ENCODE data around the gene CDHR5.

The CDHR5 gene

DNA sequence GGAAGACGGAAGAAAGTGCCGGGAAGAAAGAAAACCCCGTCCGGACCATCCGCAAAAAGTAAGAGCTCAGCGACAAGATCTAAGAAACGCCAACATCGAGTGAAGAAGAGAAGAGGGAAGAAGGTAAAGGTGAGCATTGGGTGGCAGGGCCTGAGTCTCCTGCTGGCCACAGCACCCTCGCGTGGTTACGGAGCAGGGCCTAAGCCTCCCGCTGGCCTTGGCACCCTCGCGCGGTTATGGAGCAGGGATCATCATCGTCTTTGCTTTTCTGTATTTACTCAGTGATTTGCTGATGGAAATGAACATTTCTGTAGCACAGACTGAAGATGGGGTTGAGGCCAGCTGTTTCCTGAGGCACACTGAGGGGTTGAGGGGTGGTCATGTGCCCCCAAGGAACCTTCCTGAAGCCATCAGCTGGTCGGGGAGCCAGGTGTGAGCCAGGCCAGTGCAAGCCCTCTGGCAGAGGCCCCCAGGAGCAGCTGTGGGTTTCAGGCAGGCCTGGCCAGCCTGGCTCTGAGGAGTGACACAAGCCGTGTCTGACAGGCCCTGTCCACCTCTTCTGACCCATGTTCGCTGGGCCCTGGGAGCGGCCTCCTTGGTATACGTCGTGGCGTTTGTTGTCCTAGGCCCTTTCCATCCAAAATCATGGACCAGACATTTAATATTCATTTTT, 23.0 kb downstream of the CDHR5 start:
- Mint-ChIP-seq H3K9me3 (no peaks in the 10 kb centered on the region), H3K36me3 (peaks cover 35% of the 10 kb centered on the region), H3K4me3 (no peak overlapping the region), H3K27me3 (no peaks in the 10 kb centered on the region), H3K27ac (peak overlapping the region; percentile 42), H3K4me1 (no peaks in the 10 kb centered on the region)
- CTCF ChIA-PET = no interaction called here
- DNase-seq = no peak

DNA sequence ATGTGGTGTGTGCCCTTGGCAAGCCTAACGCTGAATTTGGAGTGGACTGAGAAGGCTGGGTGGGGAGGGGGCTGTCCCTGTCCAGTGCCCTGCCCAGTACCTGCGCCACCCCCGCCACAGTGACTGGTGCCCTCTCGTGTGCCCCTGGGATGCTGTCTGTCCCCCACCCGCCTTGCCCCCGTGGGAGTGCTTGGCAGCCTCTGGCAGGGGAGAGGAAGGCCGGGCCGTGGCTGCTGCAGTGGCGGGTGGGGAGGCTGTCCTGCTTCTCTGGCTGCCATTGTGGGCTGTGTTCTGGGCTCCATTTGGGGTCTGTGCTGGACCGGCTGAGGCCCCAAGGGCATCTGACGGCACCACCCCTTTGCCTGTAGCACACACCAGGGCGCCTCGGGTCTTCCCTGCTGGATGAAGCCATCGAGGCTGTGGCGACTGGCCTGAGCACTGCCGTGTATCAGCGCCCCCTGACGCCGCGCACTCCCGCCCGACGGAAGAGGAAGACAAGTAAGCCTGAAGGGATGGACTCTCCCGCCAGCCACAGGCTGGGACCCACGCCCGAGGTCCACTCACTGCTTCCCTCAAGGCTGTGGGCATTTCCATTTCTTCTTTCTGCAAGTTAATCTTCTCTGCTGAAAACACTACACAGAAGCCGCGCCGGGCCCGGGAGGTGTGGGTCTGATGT, 26.6 kb downstream of the CDHR5 start:
- no peak overlapping the region for H3K4me3 Mint-ChIP-seq
- peaks cover 41% of the 10 kb centered on the region for H3K36me3 Mint-ChIP-seq
- CTCF ChIA-PET = no interaction called here
- H3K4me1 Mint-ChIP-seq = peaks cover 10% of the 10 kb centered on the region
- no peaks in the 10 kb centered on the region for H3K9me3 Mint-ChIP-seq
- H3K27me3 Mint-ChIP-seq = no peaks in the 10 kb centered on the region
- H3K27ac Mint-ChIP-seq = no peak overlapping the region
- no peak for DNase-seq

DNA sequence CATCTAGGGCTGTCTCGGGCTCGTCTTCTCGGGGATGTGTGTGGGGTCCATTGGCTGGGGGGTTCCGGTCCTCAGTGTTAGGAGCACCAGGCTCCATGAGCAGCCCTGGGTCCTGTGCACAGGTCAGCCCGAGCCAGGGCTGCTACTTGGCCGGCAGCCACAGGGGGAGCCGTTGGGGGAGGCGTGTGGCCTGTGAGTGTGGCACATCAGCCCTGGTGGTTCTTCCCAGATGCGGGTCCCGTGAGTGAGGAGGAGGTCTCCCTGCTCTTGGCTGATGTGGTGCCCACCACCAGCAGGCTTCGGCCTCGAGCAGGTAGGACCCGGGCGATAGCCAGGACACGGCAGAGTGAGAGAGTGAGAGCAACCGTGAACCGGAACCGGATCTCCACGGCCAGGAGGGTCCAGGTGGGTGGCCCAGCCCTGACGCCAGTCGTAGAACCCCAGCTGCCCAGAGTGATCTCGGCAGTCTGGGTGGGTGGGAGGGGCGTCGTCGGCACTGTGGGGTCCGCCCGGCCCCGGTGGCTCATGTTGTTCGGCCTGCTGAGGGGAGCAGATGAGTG, 27.5 kb downstream of the CDHR5 start:
- Mint-ChIP-seq H3K27ac (no peak overlapping the region), H3K4me1 (peaks cover 10% of the 10 kb centered on the region), H3K36me3 (peaks cover 50% of the 10 kb centered on the region), H3K9me3 (no peaks in the 10 kb centered on the region), H3K4me3 (no peak overlapping the region), H3K27me3 (no peaks in the 10 kb centered on the region)
- DNase-seq = no peak
- CTCF ChIA-PET = no interaction called here

DNA sequence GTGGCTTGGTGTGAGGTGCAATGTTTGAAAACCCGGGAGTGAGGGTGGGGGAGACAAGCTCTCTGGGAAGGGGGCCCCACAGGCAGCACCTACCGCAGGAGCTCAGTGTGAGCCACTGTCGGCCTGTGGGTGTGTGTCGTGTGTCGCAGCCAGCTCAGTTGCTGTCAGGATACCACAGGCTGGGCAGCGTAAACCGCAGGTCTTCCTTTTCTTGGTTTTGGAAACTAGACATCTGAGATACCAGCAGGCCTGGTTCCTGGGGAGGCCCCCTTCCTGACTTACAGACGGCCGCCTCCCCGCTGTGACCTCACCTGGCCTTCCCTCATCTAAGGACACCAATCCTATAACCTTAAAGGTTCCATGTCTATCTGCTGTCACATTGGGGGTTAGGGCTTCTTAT, 28.4 kb downstream of the CDHR5 start:
- H3K27me3 Mint-ChIP-seq = no peaks in the 10 kb centered on the region

DNA sequence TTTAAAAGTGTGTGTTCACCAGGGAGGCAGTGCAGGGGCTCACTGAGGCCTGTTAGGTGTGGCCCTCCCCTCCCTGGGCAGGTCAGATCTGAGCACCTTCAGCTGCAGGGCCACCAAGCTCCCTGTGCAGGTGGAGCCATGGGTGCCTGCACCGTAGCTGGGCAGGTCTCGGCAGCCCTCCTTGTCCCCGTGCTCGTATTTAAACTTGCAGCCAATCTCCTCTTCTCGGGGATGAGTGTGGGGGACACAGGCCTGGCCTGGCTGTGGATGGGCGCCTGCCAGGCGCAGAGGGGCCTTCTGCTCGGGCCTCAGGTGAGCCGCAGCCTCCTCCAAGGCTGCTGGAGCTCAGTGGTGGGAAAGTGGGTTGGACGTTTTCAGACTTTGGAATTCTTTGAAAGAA, 29.4 kb downstream of the CDHR5 start:
- CTCF ChIA-PET = interaction anchor here (1.6 kb wide), 1 partner anchor 41 kb away, joined by 5 read pairs; no protein-coding TSS in a partner anchor
- H3K27ac Mint-ChIP-seq = no peak overlapping the region
- peaks cover 11% of the 10 kb centered on the region for H3K4me1 Mint-ChIP-seq
- no peak overlapping the region for H3K4me3 Mint-ChIP-seq
- no peaks in the 10 kb centered on the region for H3K9me3 Mint-ChIP-seq
- no peak for DNase-seq
- no peaks in the 10 kb centered on the region for H3K27me3 Mint-ChIP-seq
- H3K36me3 Mint-ChIP-seq = peaks cover 54% of the 10 kb centered on the region

More for the DNA sequence above, 28.4 kb downstream of the CDHR5 start:
- CTCF ChIA-PET = interaction anchor here (1.6 kb wide), 1 partner anchor 42 kb away, joined by 5 read pairs; no protein-coding TSS in a partner anchor
- no peak for DNase-seq
- Mint-ChIP-seq H3K9me3 (no peaks in the 10 kb centered on the region), H3K4me3 (no peak overlapping the region), H3K36me3 (peaks cover 48% of the 10 kb centered on the region), H3K4me1 (peaks cover 10% of the 10 kb centered on the region), H3K27ac (peak overlapping the region; percentile 64)

- peaks cover 21% of the 10 kb centered on the region for H3K4me1 Mint-ChIP-seq
- no peak for DNase-seq
- no peak overlapping the region for H3K27ac Mint-ChIP-seq
- H3K36me3 Mint-ChIP-seq = peaks cover 66% of the 10 kb centered on the region
- no peak overlapping the region for H3K4me3 Mint-ChIP-seq
- no peaks in the 10 kb centered on the region for H3K9me3 Mint-ChIP-seq
- CTCF ChIA-PET = no interaction called here
- H3K27me3 Mint-ChIP-seq = no peaks in the 10 kb centered on the region
These were observed 31.4 kb downstream of the CDHR5 start for GRCh38 chr11:593347-593746.

DNA sequence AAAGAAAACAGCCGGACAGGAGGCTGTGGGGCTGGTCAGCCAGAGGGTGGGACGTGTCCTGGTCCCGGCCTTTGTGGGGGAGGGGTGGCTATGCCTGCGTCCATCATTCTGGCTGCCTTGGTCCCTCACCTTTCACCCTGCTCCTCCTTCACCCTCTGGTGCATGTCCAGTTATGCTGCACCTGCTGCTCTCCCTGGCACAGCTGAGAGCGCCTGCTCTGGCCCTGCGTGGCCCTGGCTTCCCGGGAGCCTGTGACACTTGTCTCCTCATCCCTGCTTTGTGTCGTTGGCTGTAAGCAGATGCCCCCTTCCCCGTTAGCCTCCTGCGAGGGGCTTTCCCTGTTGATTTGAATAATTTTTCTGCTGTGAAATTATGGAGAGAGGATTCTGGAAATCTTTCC, 31.8 kb downstream of the CDHR5 start:
- peak overlapping the region; percentile 42 for H3K27ac Mint-ChIP-seq
- H3K9me3 Mint-ChIP-seq = no peaks in the 10 kb centered on the region
- peaks cover 25% of the 10 kb centered on the region for H3K4me1 Mint-ChIP-seq
- H3K4me3 Mint-ChIP-seq = no peak overlapping the region
- H3K36me3 Mint-ChIP-seq = peaks cover 70% of the 10 kb centered on the region
- no peak for DNase-seq
- CTCF ChIA-PET = no interaction called here
- no peaks in the 10 kb centered on the region for H3K27me3 Mint-ChIP-seq

- H3K9me3 Mint-ChIP-seq = no peaks in the 10 kb centered on the region
- DNase-seq = no peak
- H3K36me3 Mint-ChIP-seq = peaks cover 74% of the 10 kb centered on the region
- no peaks in the 10 kb centered on the region for H3K27me3 Mint-ChIP-seq
- H3K4me1 Mint-ChIP-seq = peaks cover 29% of the 10 kb centered on the region
- no peak overlapping the region for H3K4me3 Mint-ChIP-seq
- CTCF ChIA-PET = no interaction called here
- H3K27ac Mint-ChIP-seq = no peak overlapping the region
These were observed 32.3 kb downstream of the CDHR5 start for GRCh38 chr11:592501-592900.

DNA sequence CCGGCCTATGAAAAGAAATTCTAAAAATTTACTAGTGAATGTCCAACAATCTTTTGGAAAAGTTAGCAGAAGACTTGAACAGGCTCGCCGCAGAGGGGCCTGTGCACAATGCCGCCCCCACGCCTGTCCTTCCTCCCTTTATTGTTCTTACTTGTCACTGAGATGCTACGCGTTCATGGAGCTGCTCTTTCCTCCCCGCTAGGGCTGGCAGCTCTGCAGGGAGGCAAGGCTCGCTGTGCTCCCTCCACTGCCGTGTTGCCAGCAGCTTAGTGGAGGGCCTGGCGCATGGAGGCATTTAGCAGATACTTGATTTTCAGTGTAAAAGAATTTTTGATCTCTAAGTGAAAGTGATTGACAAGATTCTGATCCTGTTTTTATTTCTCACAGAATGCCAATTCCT, 33.8 kb downstream of the CDHR5 start:
- DNase-seq = no peak
- Mint-ChIP-seq H3K9me3 (no peaks in the 10 kb centered on the region), H3K4me3 (no peak overlapping the region), H3K27me3 (no peaks in the 10 kb centered on the region), H3K36me3 (peaks cover 71% of the 10 kb centered on the region), H3K27ac (peak overlapping the region; percentile 52), H3K4me1 (peaks cover 37% of the 10 kb centered on the region)
- CTCF ChIA-PET = no interaction called here

DNA sequence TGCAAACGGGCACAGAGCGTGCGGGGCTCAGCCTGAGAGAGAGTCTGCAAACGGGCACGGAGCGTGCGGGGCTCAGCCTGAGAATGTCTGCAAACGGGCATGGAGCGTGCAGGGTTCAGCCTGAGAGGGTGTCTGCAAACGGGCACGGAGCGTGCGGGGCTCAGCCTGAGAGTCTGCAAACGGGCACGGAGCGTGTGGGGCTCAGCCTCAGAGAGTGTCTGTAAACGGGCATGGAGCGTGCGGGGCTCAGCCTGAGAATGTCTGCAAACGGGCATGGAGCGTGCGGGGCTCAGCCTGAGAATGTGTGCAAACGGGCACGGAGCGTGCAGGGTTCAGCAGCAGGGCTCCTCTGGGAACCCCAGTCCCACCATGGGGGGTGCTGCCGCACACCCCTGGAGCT, 35.0 kb downstream of the CDHR5 start:
- Mint-ChIP-seq H3K27ac (no peak overlapping the region), H3K4me1 (peaks cover 35% of the 10 kb centered on the region), H3K27me3 (no peaks in the 10 kb centered on the region), H3K4me3 (no peak overlapping the region), H3K9me3 (no peaks in the 10 kb centered on the region), H3K36me3 (peaks cover 64% of the 10 kb centered on the region)
- DNase-seq = no peak
- CTCF ChIA-PET = no interaction called here

DNA sequence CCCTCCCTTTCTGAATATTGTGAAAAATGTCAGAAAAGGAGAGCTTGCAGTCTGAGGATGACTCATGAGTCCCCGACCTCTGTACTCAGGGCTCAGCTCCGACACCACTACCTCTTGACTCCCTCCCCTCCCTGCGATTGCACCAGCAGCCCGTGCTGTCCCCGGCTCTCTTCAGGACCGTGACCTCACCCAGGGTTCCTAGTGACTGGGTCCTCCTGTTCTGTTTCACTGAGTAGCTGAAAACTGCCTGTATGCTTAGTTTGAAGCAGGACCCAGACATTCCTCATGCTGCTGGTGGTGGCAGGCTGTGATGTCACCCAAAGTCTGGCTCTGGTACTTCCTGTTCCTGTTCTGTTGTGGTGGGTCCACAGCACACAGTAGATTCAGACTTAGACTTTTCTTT, 36.8 kb downstream of the CDHR5 start:
- CTCF ChIA-PET = interaction anchor here (0.8 to 1.9 kb wide), 2 partner anchors 10 to 33 kb away, joined by 3 to 5 read pairs; no protein-coding TSS in a partner anchor
- Mint-ChIP-seq H3K27me3 (no peaks in the 10 kb centered on the region), H3K36me3 (peaks cover 62% of the 10 kb centered on the region), H3K4me3 (peak overlapping the region; percentile 60), H3K4me1 (peaks cover 35% of the 10 kb centered on the region), H3K27ac (peak overlapping the region; percentile 99), H3K9me3 (no peaks in the 10 kb centered on the region)
- DNase-seq = peak; percentile 80

DNA sequence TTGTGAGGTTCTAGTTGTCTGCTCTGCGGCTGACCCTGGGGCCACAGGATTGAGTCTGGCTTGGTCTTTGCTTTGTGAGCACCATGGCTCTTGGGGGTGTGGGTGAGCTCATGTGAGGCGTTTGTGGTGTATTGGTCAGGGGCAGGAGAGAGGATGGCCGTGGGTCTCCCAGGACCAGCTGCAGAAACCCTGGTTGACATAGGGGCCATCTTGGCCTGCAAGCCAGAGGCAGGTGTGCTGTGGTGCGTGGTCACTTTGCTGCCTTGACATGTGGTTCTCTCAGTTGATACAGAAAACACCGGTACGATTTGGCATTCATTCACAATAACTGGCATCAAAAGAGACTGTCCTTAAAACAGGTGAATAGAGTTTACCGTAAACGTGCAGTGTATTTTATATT, 37.2 kb downstream of the CDHR5 start:
- DNase-seq = no peak
- no peaks in the 10 kb centered on the region for H3K27me3 Mint-ChIP-seq
- H3K36me3 Mint-ChIP-seq = peaks cover 59% of the 10 kb centered on the region
- no peaks in the 10 kb centered on the region for H3K9me3 Mint-ChIP-seq
- H3K27ac Mint-ChIP-seq = peak overlapping the region; percentile 99
- H3K4me3 Mint-ChIP-seq = peak overlapping the region; percentile 60
- CTCF ChIA-PET = interaction anchor here (0.8 to 1.9 kb wide), 3 partner anchors 9 to 139 kb away, joined by 3 to 5 read pairs (median 4); no protein-coding TSS in a partner anchor
- H3K4me1 Mint-ChIP-seq = peaks cover 35% of the 10 kb centered on the region

GRCh38 chr11:586376-587316, 38.1 kb downstream of the CDHR5 start:
- peaks cover 35% of the 10 kb centered on the region for H3K4me1 Mint-ChIP-seq
- H3K27me3 Mint-ChIP-seq = no peaks in the 10 kb centered on the region
- no peaks in the 10 kb centered on the region for H3K9me3 Mint-ChIP-seq
- no peak overlapping the region for H3K4me3 Mint-ChIP-seq
- CTCF ChIA-PET = interaction anchor here (0.6 to 1.9 kb wide), 4 partner anchors 13 to 140 kb away, joined by 3 to 5 read pairs (median 4); no protein-coding TSS in a partner anchor
- DNase-seq = no peak
- peaks cover 59% of the 10 kb centered on the region for H3K36me3 Mint-ChIP-seq
- H3K27ac Mint-ChIP-seq = peak overlapping the region; percentile 99

GRCh38 chr11:584287-584686, 40.5 kb downstream of the CDHR5 start:
- DNase-seq = no peak
- no peaks in the 10 kb centered on the region for H3K27me3 Mint-ChIP-seq
- H3K4me1 Mint-ChIP-seq = peaks cover 43% of the 10 kb centered on the region
- H3K27ac Mint-ChIP-seq = no peak overlapping the region
- CTCF ChIA-PET = no interaction called here
- H3K4me3 Mint-ChIP-seq = no peak overlapping the region
- H3K36me3 Mint-ChIP-seq = peaks cover 46% of the 10 kb centered on the region
- H3K9me3 Mint-ChIP-seq = no peaks in the 10 kb centered on the region
